Measurements from ENCODE around the gene AGFG2. TPM values are rescaled to one million over a fixed set of nuclear protein-coding genes. Genes with fewer than 3 reads are reported as not detected.
"Not testable (repeated sequence)": the region's sequence is repeated elsewhere in the genome, so short reads cannot be mapped to it uniquely, and the experiment has no call there.

Gene AGFG2
- total RNA-seq, 1 experiment from 2014 or later, result 42.5 TPM

DNA sequence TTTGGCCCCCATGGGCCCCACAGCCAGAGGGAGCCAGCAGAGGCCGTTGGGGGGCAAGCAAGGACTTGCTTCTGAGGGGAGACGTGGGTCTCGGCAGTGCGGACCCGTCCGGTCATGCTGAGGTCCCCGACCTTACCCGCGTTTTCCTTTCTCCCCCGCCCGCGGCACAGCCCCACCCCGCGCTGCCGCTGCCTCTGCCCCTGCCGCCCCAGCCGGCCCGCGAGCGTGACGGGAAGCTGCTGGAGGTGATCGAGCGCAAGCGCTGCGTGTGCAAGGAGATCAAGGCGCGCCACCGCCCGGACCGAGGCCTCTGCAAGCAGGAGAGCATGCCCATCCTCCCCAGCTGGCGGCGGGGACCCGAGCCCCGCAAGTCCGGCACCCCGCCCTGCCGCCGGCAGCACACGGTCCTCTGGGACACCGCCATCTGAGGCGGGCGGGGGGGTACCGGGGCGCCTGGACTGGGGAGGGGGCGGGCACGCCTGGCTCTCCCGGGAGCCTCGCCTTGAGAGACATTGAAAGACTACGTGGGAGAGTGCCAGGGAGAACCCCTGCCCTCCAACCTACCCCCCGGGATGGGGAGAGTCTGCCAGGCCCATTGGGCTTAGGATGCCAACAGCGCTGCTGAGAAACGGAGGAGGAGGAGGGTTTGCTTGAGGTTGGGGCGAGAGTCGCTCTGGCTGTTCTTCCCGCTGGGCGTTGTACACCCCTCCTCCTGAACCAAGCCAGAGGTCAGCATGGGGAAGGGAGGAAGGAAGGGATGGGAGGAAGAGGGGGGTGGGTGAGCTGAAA is 45.3 kb upstream of the AGFG2 start:
- in situ Hi-C loops (cut with HindIII; ENCODE audit: low pct_unique_long_range_greater_than_20kb, low sequenced_read_pairs) (no loop called here), intact Hi-C loops (cut with micrococcal nuclease; ENCODE audit: unreplicated experiment) (no loop called here)
- CTCF ChIA-PET, result no interaction called here
- no peak overlapping the region for H3K27ac ChIP-seq (ENCODE audit: low read length)
- BruUV-seq (replicated peaks), result no TSS peak
- no peaks in the 10 kb centered on the region for H3K36me3 ChIP-seq (ENCODE audit: control insufficient read depth, insufficient read depth, low read length)
- TF ChIP-seq POLR2AphosphoS5 (IDR thresholded peaks at IDR 0.05; ENCODE audit: low read depth, low read length) (no peak), TCF7L2 (IDR thresholded peaks at IDR 0.05; ENCODE audit: low read depth, low read length) (no peak), SIN3A (IDR thresholded peaks at IDR 0.05; ENCODE audit: borderline replicate concordance, insufficient read depth, low read depth, low read length) (no peak)
- TF ChIP-seq, protein P1, sequence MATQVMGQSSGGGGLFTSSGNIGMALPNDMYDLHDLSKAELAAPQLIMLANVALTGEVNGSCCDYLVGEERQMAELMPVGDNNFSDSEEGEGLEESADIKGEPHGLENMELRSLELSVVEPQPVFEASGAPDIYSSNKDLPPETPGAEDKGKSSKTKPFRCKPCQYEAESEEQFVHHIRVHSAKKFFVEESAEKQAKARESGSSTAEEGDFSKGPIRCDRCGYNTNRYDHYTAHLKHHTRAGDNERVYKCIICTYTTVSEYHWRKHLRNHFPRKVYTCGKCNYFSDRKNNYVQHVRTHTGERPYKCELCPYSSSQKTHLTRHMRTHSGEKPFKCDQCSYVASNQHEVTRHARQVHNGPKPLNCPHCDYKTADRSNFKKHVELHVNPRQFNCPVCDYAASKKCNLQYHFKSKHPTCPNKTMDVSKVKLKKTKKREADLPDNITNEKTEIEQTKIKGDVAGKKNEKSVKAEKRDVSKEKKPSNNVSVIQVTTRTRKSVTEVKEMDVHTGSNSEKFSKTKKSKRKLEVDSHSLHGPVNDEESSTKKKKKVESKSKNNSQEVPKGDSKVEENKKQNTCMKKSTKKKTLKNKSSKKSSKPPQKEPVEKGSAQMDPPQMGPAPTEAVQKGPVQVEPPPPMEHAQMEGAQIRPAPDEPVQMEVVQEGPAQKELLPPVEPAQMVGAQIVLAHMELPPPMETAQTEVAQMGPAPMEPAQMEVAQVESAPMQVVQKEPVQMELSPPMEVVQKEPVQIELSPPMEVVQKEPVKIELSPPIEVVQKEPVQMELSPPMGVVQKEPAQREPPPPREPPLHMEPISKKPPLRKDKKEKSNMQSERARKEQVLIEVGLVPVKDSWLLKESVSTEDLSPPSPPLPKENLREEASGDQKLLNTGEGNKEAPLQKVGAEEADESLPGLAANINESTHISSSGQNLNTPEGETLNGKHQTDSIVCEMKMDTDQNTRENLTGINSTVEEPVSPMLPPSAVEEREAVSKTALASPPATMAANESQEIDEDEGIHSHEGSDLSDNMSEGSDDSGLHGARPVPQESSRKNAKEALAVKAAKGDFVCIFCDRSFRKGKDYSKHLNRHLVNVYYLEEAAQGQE (IDR thresholded peaks at IDR 0.05; ENCODE audit: insufficient read depth in 1 of 2, low read depth in 2 of 2, low read length in 1 of 2), result no peak
- TF ChIP-seq, protein P2, sequence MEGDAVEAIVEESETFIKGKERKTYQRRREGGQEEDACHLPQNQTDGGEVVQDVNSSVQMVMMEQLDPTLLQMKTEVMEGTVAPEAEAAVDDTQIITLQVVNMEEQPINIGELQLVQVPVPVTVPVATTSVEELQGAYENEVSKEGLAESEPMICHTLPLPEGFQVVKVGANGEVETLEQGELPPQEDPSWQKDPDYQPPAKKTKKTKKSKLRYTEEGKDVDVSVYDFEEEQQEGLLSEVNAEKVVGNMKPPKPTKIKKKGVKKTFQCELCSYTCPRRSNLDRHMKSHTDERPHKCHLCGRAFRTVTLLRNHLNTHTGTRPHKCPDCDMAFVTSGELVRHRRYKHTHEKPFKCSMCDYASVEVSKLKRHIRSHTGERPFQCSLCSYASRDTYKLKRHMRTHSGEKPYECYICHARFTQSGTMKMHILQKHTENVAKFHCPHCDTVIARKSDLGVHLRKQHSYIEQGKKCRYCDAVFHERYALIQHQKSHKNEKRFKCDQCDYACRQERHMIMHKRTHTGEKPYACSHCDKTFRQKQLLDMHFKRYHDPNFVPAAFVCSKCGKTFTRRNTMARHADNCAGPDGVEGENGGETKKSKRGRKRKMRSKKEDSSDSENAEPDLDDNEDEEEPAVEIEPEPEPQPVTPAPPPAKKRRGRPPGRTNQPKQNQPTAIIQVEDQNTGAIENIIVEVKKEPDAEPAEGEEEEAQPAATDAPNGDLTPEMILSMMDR (IDR thresholded peaks at IDR 0.05), result no peak
- H3K27me3 ChIP-seq (ENCODE audit: control insufficient read depth, insufficient read depth, low read length), result no peaks in the 10 kb centered on the region
- POLR2A ChIA-PET, result interaction anchor here (0.5 to 0.6 kb wide), 2 partner anchors 46 to 92 kb away, joined by 3 to 10 read pairs; partner anchors contain the start of gene AGFG2
- DNase-seq (ENCODE audit: low read depth, low spot score) (no peak), ATAC-seq (no peak)
- no peak overlapping the region for H3K4me3 ChIP-seq (ENCODE audit: low read depth in 2 of 2, low read length in 2 of 2)
- no peaks in the 10 kb centered on the region for H3K4me1 ChIP-seq (ENCODE audit: control insufficient read depth, insufficient read depth, low read length)
- no peaks in the 10 kb centered on the region for H3K9me3 ChIP-seq (ENCODE audit: control insufficient read depth, insufficient read depth, low read depth, low read length)

DNA sequence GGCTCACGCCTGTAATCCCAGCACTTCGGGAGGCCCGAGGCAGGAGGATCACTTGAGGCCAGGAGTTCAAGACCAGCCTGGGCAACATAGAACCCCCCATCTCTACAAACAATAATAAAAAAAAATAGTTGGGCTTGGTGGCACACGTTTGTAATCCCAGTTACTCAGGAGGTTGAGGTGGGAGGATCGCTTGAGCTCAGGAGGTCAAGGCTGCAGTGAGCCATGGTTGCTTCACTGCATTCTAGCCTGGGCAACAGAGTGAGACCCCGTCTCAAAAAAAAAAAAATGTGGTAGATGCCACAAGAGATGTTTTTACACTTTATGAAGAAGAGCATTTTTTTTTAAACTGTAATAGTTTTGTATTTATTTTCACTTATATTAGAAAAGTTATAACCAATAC is 42.5 kb upstream of the AGFG2 start:
- CTCF ChIA-PET, result no interaction called here
- intact Hi-C loops (cut with micrococcal nuclease; ENCODE audit: unreplicated experiment) (no loop called here), in situ Hi-C loops (cut with HindIII; ENCODE audit: low pct_unique_long_range_greater_than_20kb, low sequenced_read_pairs) (no loop called here)
- no peaks in the 10 kb centered on the region for H3K9me3 ChIP-seq (ENCODE audit: control insufficient read depth, insufficient read depth, low read depth, low read length)
- BruUV-seq (replicated peaks), result no TSS peak
- TF ChIP-seq POLR2AphosphoS5 (IDR thresholded peaks at IDR 0.05; ENCODE audit: low read depth, low read length) (no peak), SIN3A (IDR thresholded peaks at IDR 0.05; ENCODE audit: borderline replicate concordance, insufficient read depth, low read depth, low read length) (no peak), TCF7L2 (IDR thresholded peaks at IDR 0.05; ENCODE audit: low read depth, low read length) (no peak)
- TF ChIP-seq, protein P1 (IDR thresholded peaks at IDR 0.05; ENCODE audit: insufficient read depth in 1 of 2, low read depth in 2 of 2, low read length in 1 of 2), result no peak
- TF ChIP-seq, protein P2 (IDR thresholded peaks at IDR 0.05), result no peak
- H3K27ac ChIP-seq (ENCODE audit: low read length), result no peak overlapping the region
- H3K36me3 ChIP-seq (ENCODE audit: control insufficient read depth, insufficient read depth, low read length), result no peaks in the 10 kb centered on the region
- POLR2A ChIA-PET, result interaction anchor here (0.5 kb wide), 1 partner anchor 60 kb away, joined by 3 read pairs; the partner anchor contains the start of gene PPP1R35
- H3K27me3 ChIP-seq (ENCODE audit: control insufficient read depth, insufficient read depth, low read length), result no peaks in the 10 kb centered on the region
- H3K4me1 ChIP-seq (ENCODE audit: control insufficient read depth, insufficient read depth, low read length), result no peaks in the 10 kb centered on the region
- ATAC-seq (no peak), DNase-seq (ENCODE audit: low read depth, low spot score) (no peak)
- H3K4me3 ChIP-seq (ENCODE audit: low read depth in 2 of 2, low read length in 2 of 2), result no peak overlapping the region

DNA sequence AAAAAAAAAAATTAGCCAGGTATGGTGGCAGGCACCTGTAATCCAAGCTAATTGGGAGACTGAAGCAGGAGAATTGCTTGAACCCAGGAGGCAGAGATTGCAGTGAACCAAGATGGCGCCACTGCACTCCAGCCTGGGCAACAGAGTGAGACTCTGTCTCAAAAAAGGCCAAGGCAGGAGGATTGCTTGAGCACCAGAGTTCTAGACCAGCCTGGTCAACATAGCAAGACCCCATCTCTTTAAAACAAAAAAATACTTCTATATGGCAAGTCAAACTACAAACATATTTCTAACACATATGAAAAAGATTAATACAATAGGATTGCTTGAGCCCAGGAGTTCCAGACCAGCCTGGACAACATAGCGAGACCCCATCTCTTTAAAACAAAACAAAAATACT is 38.3 kb upstream of the AGFG2 start:
- in situ Hi-C loops (cut with HindIII; ENCODE audit: low pct_unique_long_range_greater_than_20kb, low sequenced_read_pairs); intact Hi-C loops (cut with micrococcal nuclease; ENCODE audit: unreplicated experiment): not testable (repeated sequence)

More for the DNA sequence above, 38.3 kb upstream of the AGFG2 start:
- peaks cover 12% of the 10 kb centered on the region for H3K4me1 ChIP-seq (ENCODE audit: control insufficient read depth, insufficient read depth, low read length)
- BruUV-seq (replicated peaks); POLR2A ChIA-PET; H3K36me3 ChIP-seq (ENCODE audit: control insufficient read depth, insufficient read depth, low read length); H3K4me3 ChIP-seq (ENCODE audit: low read depth in 2 of 2, low read length in 2 of 2); DNase-seq (ENCODE audit: low read depth, low spot score); ATAC-seq; H3K9me3 ChIP-seq (ENCODE audit: control insufficient read depth, insufficient read depth, low read depth, low read length); H3K27ac ChIP-seq (ENCODE audit: low read length); H3K27me3 ChIP-seq (ENCODE audit: control insufficient read depth, insufficient read depth, low read length); CTCF ChIA-PET: not testable (repeated sequence)

Data from Panc1 (cell line).